SK-N-SH treated with all-trans-retinoic acid at 6 μM for 48 hours (cell line): ENCODE data around the gene IFT57.

Experiments used
- ATAC-seq: fragments of 200-7000 bp; cut with Tn5 transposase; 3 replicates; pipeline ENCODE4 v1.9.1; 2020; ENCODE audit warnings: mild to moderate bottlenecking, moderate library complexity
- ARNTL ChIP-seq: fragments of 450-650 bp; formaldehyde crosslinking; IDR thresholded peaks from 2 replicates; pipeline ENCODE4 v1.5.0; 2020; ENCODE audit warnings: low read depth, mild to moderate bottlenecking, moderate library complexity, borderline replicate concordance
- CREB5 ChIP-seq: fragments of 250-450 bp; sonication (Bioruptor Pico); IDR thresholded peaks from 2 replicates; pipeline ENCODE4 v1.5.1; 2020; ENCODE audit warnings: low read depth, mild to moderate bottlenecking, moderate library complexity
- CSDC2 ChIP-seq: fragments of 250-450 bp; sonication (Bioruptor Pico); IDR thresholded peaks from 2 replicates; pipeline ENCODE4 v1.5.0; 2020; ENCODE audit warnings: mild to moderate bottlenecking, moderate library complexity
- CSRNP3 ChIP-seq: fragments of 250-450 bp; sonication (Bioruptor Pico); IDR thresholded peaks from 2 replicates; pipeline ENCODE4 v1.5.1; 2021; ENCODE audit warnings: mild to moderate bottlenecking, moderate library complexity
- ESRRG ChIP-seq: fragments of 250-450 bp; sonication (Bioruptor Pico); IDR thresholded peaks from 2 replicates; pipeline ENCODE4 v1.6.1; 2021; ENCODE audit warnings: mild to moderate bottlenecking
- GLIS3 ChIP-seq: fragments of 250-450 bp; sonication (Bioruptor Pico); IDR thresholded peaks from 2 replicates; pipeline ENCODE4 v1.5.0; 2020; ENCODE audit warnings: mild to moderate bottlenecking, moderate library complexity
- ISL1 ChIP-seq: fragments of 250-450 bp; sonication (Bioruptor Pico); IDR thresholded peaks from 2 replicates; pipeline ENCODE4 v2.1.2; 2022; ENCODE audit warnings: mild to moderate bottlenecking, moderate library complexity
- OSR1 ChIP-seq: fragments of 250-450 bp; sonication (Bioruptor Pico); IDR thresholded peaks from 2 replicates; pipeline ENCODE4 v1.8.0; 2022; ENCODE audit warnings: moderate library complexity, mild to moderate bottlenecking, inconsistent platforms
- PATZ1 ChIP-seq: fragments of 250-450 bp; sonication (Bioruptor Pico); IDR thresholded peaks from 2 replicates; pipeline ENCODE4 v1.8.0; 2020; ENCODE audit warnings: mild to moderate bottlenecking, moderate library complexity, borderline replicate concordance
- POU6F1 ChIP-seq: fragments of 250-450 bp; sonication (Bioruptor Pico); IDR thresholded peaks from 2 replicates; pipeline ENCODE4 v1.8.0; 2021; ENCODE audit warnings: low read depth, mild to moderate bottlenecking, moderate library complexity, borderline replicate concordance
- RARB ChIP-seq: fragments of 250-450 bp; sonication (Bioruptor Pico); IDR thresholded peaks from 2 replicates; pipeline ENCODE4 v1.8.0; 2021; ENCODE audit warnings: mild to moderate bottlenecking, moderate library complexity
- TCF4 ChIP-seq: fragments of 250-450 bp; sonication (Bioruptor Pico); IDR thresholded peaks from 2 replicates; pipeline ENCODE4 v1.8.0; 2021; ENCODE audit warnings: mild to moderate bottlenecking, moderate library complexity, borderline replicate concordance
- TOX ChIP-seq: fragments of 250-450 bp; sonication (Bioruptor Pico); IDR thresholded peaks from 2 replicates; pipeline ENCODE4 v1.8.0; 2021; ENCODE audit warnings: mild to moderate bottlenecking, moderate library complexity, borderline replicate concordance
- TSHZ2 ChIP-seq: fragments of 250-450 bp; sonication (Bioruptor Pico); IDR thresholded peaks from 2 replicates; pipeline ENCODE4 v1.5.0; 2020; ENCODE audit warnings: mild to moderate bottlenecking, moderate library complexity
- ZFP30 ChIP-seq: fragments of 450-650 bp; formaldehyde crosslinking; IDR thresholded peaks from 2 replicates; pipeline ENCODE4 v1.5.0; 2022; ENCODE audit warnings: mild to moderate bottlenecking, moderate library complexity
- ZNF70 ChIP-seq: fragments of 450-650 bp; formaldehyde crosslinking; IDR thresholded peaks from 2 replicates; pipeline ENCODE4 v1.5.0; 2020; ENCODE audit warnings: mild to moderate bottlenecking, moderate library complexity
- ZNF8 ChIP-seq: fragments of 450-650 bp; formaldehyde crosslinking; IDR thresholded peaks from 2 replicates; pipeline ENCODE4 v1.5.0; 2020; ENCODE audit warnings: mild to moderate bottlenecking, moderate library complexity

The IFT57 gene

GRCh38 chr3:108250626-108251025 lies 28.4 kb upstream of the IFT57 start:
- ATAC-seq, result no peak
- no peak for TF ChIP-seq GLIS3 (CRISPR knock-in tag)

GRCh38 chr3:108243243-108243642 lies 21.0 kb upstream of the IFT57 start:
- ATAC-seq, result no peak
- TF ChIP-seq CSDC2 (CRISPR knock-in tag), result no peak
- TF ChIP-seq CSRNP3, result no peak
- TF ChIP-seq CREB5, result no peak
- no peak for TF ChIP-seq OSR1
- no peak for TF ChIP-seq PATZ1 (CRISPR knock-in tag)
- no peak for TF ChIP-seq TCF4 (CRISPR knock-in tag)
- no peak for TF ChIP-seq ZNF70 (CRISPR knock-in tag)
- TF ChIP-seq TSHZ2 (CRISPR knock-in tag), result no peak
- TF ChIP-seq RARB, result no peak
- no peak for TF ChIP-seq TOX (CRISPR knock-in tag)
- no peak for TF ChIP-seq ISL1
- TF ChIP-seq ZNF8 (CRISPR knock-in tag), result no peak

GRCh38 chr3:108242776-108243175 lies 20.6 kb upstream of the IFT57 start:
- no peak for ATAC-seq
- TF ChIP-seq ARNTL (CRISPR knock-in tag) (no peak), TSHZ2 (CRISPR knock-in tag) (no peak), ZNF8 (CRISPR knock-in tag) (no peak), PATZ1 (CRISPR knock-in tag) (no peak), CSDC2 (CRISPR knock-in tag) (no peak), ISL1 (no peak), CSRNP3 (no peak), ZFP30 (no peak), ESRRG (CRISPR knock-in tag) (no peak), CREB5 (no peak), OSR1 (no peak), GLIS3 (CRISPR knock-in tag) (no peak), POU6F1 (CRISPR knock-in tag) (no peak), RARB (no peak)
